Ovary (tissue), 9 donors: ENCODE results near the gene GAD2. TPM values are rescaled to one million over a fixed set of nuclear protein-coding genes. Genes with fewer than 3 reads are reported as not detected.

ENCODE experiments used
- DNase-seq, 5 donors: peaks; one replicate each; pipeline ENCODE4 v3.0.0-alpha.2; 2019 to 2020
- H3K27ac ChIP-seq, 2 donors: fragments of 200-600 bp; one replicate each; pipeline versions ENCODE4 v1.5.1 to v1.8.0; 2019 to 2022
- H3K27me3 ChIP-seq: fragments of 200-600 bp; one replicate; pipeline ENCODE4 v1.8.0; 2022
- H3K36me3 ChIP-seq: fragments of 200-600 bp; sonication (generic); one replicate; pipeline ENCODE4 v1.5.1; 2019
- H3K4me1 ChIP-seq: one replicate; pipeline ENCODE4 v1.8.1; 2013; ENCODE audit warnings: mild to moderate bottlenecking, moderate library complexity; ENCODE audit not compliant: insufficient read depth
- H3K4me3 ChIP-seq: fragments of 200-600 bp; sonication (generic); one replicate; pipeline ENCODE4 v1.5.1; 2017
- H3K9me3 ChIP-seq, 2 donors: fragments of 200-600 bp in 1 of 2; sonication (generic) in 1 of 2; one replicate each; pipeline versions ENCODE4 v1.5.1 to v1.8.1; 2013 to 2019; ENCODE audit warnings: mild to moderate bottlenecking in 1 of 2, moderate library complexity in 1 of 2
- EP300 ChIP-seq: sonication (generic); formaldehyde crosslinking; IDR thresholded peaks from one replicate; pipeline ENCODE4 v1.6.1; 2017; ENCODE audit warnings: antibody characterized with exemption
- POLR2A ChIP-seq: fragments of 450-650 bp; IDR thresholded peaks from one replicate; pipeline ENCODE4 v1.6.1; 2017; ENCODE audit warnings: antibody characterized with exemption, mild to moderate bottlenecking, moderate library complexity
- WGBS, 3 donors: extraction: QIAGEN DNeasy Blood & Tissue Kit in 1 of 3; methylation state at CpG; one replicate each; pipeline versions ENCODE4 v1.1.5 to v1.1.7; 2013 to 2017; 5-methylcytosine and 5-hydroxymethylcytosine counted together
- intact Hi-C, 4 donors: fragments of 100-400 bp; cut with DNase I; formaldehyde crosslinking; loops; one replicate each; pipeline versions ENCODE4 v1.11.0 to v1.15.1; 2022 to 2023
- polyA plus RNA-seq, 2 donors: library from polyadenylated mRNA; stranded (reverse); fragments of 200-250 nt in 1 of 2; fragments of 350-450 nt in 1 of 2; fragmentation: Illumina TruSeq in 1 of 2; extraction: RNeasy Lipid Tissue Mini Kit (QIAGEN cat#74804) in 1 of 2; gene quantifications; one replicate each; pipeline ENCODE4 v1.2.3, GENCODE V29; 2013 to 2014
- total RNA-seq, 7 donors: library from RNA; depleted of rRNA in 2 of 7; stranded (reverse); fragments of >200 nt in 2 of 7; fragmentation: NEBNext Ultra II Directional in 3 of 7; extraction: Animal tissue kit (Norgen Biotek cat#: 25700) in 3 of 7; gene quantifications; one replicate each; pipeline versions ENCODE4 v1.1.0 to v1.2.4, GENCODE V29; 2016 to 2023
- TF ChIP-seq, protein P1 (sequence below), 3 donors: fragments of 450-650 bp in 2 of 3; fragments of 200-600 bp in 1 of 3; IDR thresholded peaks; one replicate each; pipeline versions ENCODE4 v1.5.1 to v1.8.0; 2016 to 2022; ENCODE audit warnings: antibody characterized with exemption in 3 of 3, mild to moderate bottlenecking in 1 of 3
- donor health status: DM: no; HTN: no; CAD: no; lungs with moderate emphysema.
- donor health status: DM: no; HTN: no; CAD: no.
- donor health status: Bipolar disorder and iron deficiency.
- donor health status: DM: yes; HTN: yes; CAD: no.
- donor health status: DM: no; HTN: no; CAD: no.
- donor health status: DM: yes; HTN: yes; CAD: no.

GAD2 gene
- total and polyA plus RNA-seq, 9 donors: 0.02 TPM; not detected in 8

DNA sequence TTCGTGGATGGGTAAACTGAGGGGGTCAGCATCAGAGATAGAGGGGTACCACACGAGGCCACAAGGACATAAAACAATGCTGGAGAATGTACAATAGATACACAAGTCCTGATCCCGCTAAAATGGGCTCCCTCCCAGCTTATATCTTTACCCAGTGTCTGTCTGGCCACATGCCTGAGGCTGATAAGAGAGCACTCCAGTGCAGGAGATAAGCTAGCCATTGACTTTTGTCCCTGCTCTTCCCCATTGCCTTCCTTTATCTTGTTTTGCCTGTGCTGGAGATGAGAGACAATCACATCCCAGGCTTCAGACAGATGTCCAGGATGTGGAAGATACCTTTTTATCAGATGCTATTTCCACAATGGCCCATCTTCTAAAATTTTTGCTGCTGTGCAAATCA is 6.0 kb downstream of the GAD2 start:
- DNase-seq: no peak
- 47 to 65% (median 51%) methylated on average over 3 of the region's 3 CpGs for WGBS, 3 donors
- Histone ChIP-seq H3K4me1 (no peaks in the 10 kb centered on the region), H3K27ac (no peak overlapping the region), H3K9me3 (peaks cover 0 to 2% of the 10 kb centered on the region in 2 donors), H3K27me3 (no peaks in the 10 kb centered on the region), H3K4me3 (no peak overlapping the region), H3K36me3 (no peaks in the 10 kb centered on the region)
- TF ChIP-seq POLR2A (no peak), EP300 (no peak)
- TF ChIP-seq, protein P1, sequence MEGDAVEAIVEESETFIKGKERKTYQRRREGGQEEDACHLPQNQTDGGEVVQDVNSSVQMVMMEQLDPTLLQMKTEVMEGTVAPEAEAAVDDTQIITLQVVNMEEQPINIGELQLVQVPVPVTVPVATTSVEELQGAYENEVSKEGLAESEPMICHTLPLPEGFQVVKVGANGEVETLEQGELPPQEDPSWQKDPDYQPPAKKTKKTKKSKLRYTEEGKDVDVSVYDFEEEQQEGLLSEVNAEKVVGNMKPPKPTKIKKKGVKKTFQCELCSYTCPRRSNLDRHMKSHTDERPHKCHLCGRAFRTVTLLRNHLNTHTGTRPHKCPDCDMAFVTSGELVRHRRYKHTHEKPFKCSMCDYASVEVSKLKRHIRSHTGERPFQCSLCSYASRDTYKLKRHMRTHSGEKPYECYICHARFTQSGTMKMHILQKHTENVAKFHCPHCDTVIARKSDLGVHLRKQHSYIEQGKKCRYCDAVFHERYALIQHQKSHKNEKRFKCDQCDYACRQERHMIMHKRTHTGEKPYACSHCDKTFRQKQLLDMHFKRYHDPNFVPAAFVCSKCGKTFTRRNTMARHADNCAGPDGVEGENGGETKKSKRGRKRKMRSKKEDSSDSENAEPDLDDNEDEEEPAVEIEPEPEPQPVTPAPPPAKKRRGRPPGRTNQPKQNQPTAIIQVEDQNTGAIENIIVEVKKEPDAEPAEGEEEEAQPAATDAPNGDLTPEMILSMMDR (IDR thresholded peaks at IDR 0.05): no peak
- intact Hi-C loops: no loop called here

DNA sequence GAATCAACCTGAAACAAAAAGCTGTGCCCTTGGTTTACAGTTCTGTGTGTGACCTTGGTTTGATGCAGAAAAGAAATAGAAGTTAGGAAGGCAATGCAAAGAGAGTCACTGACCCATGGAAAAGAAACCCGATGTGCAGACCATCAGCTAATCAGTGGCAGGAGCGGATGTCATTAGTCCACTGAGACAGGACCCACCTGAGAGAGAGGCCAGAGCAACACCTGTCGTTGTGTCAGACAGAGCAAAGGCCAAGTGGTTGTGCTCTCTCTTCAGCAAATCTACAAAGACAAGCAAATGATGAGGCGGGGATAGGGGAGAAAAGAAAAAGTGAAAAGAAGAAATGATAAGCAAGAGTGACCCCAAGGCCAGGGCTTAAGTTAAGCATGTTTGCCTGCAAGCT is 8.7 kb downstream of the GAD2 start:
- no peaks in the 10 kb centered on the region for H3K27me3 ChIP-seq

DNA sequence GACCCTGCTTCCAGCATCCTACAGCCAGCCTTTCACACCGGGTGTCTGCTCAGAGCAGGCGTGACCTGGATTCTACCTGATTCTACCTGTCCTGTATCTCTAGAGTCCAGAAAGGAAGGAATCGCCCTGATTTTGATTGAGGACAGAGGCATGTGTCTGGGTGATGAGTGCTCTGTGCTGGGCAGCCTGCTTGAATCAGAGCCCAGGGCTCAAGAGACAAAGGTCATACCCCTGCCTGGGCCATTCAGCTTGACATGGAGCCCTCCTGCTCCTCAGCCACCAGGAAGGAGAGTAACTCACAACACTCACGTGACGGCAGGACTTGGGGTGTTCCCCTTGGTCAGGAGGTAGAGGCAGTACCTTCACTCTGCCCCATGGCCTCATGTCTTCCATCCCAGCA is 11.2 kb downstream of the GAD2 start:
- H3K4me3 ChIP-seq: no peak overlapping the region
- WGBS, 3 donors: 80 to 92% (median 90%) methylated on average over 5 of the region's 5 CpGs
- intact Hi-C loops: no loop called here
- no peaks in the 10 kb centered on the region for H3K36me3 ChIP-seq
- H3K4me1 ChIP-seq: no peaks in the 10 kb centered on the region
- no peak overlapping the region for H3K27ac ChIP-seq
- H3K9me3 ChIP-seq: no peaks in the 10 kb centered on the region
- no peak for DNase-seq
- no peak for TF ChIP-seq EP300
- TF ChIP-seq, protein P1 (IDR thresholded peaks at IDR 0.05): no peak
- no peak for TF ChIP-seq POLR2A
- H3K27me3 ChIP-seq: no peaks in the 10 kb centered on the region

More for the DNA sequence above, 8.7 kb downstream of the GAD2 start:
- H3K27ac ChIP-seq: no peak overlapping the region
- WGBS, 3 donors: 63 to 78% (median 70%) methylated on average over 4 of the region's 4 CpGs
- no peaks in the 10 kb centered on the region for H3K9me3 ChIP-seq
- H3K4me1 ChIP-seq: no peaks in the 10 kb centered on the region
- H3K36me3 ChIP-seq: no peaks in the 10 kb centered on the region
- DNase-seq: no peak
- no peak overlapping the region for H3K4me3 ChIP-seq
- TF ChIP-seq EP300: no peak
- TF ChIP-seq, protein P1 (IDR thresholded peaks at IDR 0.05): no peak
- TF ChIP-seq POLR2A: no peak
- intact Hi-C loops: no loop called here

DNA sequence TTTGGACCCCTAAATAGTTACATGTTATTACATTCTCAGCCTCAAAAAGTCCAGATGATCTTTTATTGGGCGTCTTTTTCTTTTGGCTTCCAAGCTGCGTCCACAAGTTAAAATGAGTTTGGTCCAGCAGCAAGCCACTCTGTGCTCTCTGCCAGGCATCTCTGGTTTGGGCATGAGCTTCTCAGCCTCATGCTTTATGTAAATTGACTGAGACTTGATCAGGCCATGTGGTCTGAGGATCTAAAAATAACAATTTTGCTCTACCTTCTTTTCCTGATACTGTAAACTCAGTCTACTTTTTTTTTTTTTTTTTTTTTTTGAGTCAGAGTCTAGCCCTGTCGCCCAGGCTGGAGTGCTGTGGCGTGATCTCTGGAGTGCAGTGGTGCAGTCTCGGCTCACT is 15.6 kb downstream of the GAD2 start:
- no peak for TF ChIP-seq POLR2A
- no peak for TF ChIP-seq EP300
- TF ChIP-seq, protein P1 (IDR thresholded peaks at IDR 0.05): no peak
- 86 to 92% (median 88%) methylated on average over 5 of the region's 5 CpGs for WGBS, 3 donors
- intact Hi-C loops: no loop called here

More for the DNA sequence above, 15.6 kb downstream of the GAD2 start:
- DNase-seq: no peak
- Histone ChIP-seq H3K4me1 (no peaks in the 10 kb centered on the region), H3K27ac (no peak overlapping the region), H3K27me3 (no peaks in the 10 kb centered on the region), H3K4me3 (no peak overlapping the region), H3K36me3 (no peaks in the 10 kb centered on the region), H3K9me3 (no peaks in the 10 kb centered on the region)
